Measurements from ENCODE around the gene MARK4.
"Not testable (repeated sequence)": the region's sequence is repeated elsewhere in the genome, so short reads cannot be mapped to it uniquely, and the experiment has no call there.

MARK4 gene

GRCh38 chr19:45334881-45335280 lies 83.8 kb downstream of the MARK4 start:
- DNase-seq, result not testable (repeated sequence)

DNA sequence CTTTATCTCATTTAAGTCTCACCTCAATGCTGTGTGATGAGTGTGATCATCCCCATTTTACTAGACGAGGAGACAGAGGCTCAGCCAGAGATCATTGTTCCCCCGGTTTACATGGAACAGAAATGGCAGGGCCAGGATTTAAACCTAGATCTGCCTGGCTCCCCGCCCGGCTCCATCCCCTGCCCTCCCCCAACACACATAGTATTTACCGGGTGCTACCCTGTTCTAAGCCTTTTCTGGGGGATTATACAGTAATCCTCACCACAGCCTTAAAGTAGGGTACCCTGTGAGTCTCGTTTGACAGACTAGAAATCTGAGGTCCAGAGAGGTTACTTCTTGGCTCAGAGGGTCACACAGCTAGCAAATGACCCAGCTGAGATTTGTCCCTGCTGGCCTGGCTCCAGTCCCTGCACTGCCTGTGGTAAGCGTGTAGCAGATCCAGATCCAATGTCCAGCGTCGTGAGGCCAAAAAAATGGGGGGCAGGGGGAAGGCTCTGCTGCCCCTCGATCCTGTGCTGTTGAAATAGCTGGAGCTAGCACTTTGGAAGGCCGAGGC lies 85.7 kb downstream of the MARK4 start:
- DNase-seq, result no peak

GRCh38 chr19:45339629-45340028 lies 88.6 kb downstream of the MARK4 start:
- DNase-seq, result no peak

DNA sequence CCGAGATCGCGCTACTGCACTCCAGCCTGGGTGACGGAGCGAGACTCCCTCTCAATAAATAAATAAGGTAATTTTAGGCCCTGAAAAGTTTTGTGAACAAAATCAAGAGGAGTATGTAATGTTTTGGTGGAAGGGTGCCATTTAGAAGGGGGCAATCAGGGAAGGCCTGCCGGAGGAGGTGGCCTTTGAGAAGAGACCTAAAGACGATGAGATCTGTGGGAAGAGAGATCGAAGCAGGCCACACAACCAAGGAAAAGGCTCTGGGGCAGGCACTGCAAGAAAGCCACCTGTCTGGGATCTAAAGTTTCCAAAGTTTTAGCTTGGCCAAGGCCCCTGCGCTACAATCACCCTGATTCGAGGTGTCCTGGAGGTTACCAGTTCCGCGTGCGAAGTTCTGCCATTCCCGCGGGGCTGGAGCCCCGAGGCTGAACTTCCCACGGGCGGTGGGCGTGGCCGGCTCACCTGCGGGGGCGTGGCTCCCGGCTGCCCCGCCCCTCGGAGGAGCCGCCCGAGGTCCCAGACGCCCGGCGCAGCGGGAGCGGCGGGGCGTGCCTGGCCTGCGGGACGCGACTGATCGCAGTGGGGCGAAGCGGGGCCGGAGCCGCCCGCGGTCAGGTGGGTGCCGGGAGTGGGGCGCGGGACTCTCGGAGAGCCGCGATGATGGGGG lies 89.3 kb downstream of the MARK4 start, which contains the start of gene KLC3:
KLC3 (plus strand) TSS at position 519 of the 667 bp plus-strand sequence. CDS start 4,792 bp downstream, outside the sequence.
- no peak for DNase-seq

- no peak for DNase-seq
These were observed 89.9 kb downstream of the MARK4 start for GRCh38 chr19:45340899-45341453.

GRCh38 chr19:45342911-45343310 lies 91.8 kb downstream of the MARK4 start:
- no peak for DNase-seq

DNA sequence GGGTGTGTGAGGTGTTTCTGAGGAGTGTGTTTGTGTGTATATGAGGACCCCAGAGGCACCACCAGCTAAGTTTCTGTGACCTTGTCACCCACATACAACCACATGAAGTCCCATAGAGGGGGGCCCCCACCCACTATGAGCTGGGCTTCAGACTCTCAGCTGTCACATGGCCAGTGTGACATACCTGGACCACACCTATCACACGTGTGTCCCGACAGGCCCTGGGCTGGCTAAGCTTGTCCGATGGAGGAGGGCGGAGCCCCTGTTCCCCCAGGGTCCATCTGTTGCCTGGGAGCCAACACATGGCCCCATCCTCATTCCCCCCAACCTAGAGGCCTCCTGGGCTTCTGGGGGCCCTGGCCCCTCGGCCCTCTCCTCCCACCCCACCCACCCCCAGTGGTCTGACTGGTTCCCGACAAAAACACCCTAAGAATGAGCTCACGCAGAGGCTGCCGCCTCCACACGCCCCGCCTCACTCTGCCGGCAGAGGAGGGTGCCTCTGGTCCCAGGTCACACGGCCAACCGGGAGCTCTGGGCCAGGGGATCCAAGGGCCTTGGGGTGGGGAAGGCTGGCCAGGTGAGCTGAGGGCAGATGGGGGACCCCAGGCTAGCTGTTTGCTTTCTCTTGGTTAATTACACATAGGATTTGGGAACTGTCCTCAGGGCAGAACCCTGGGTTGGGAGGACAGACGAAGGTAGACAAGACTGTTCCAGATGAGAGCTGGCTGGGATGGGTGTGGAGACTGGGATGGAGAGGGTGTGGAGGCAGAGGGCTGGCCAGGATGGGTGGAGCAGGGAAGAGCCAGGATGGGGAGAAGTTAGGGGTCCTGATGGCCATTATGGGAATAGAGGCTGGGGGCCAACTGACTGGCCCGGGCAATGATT lies 93.8 kb downstream of the MARK4 start:
- DNase-seq, result no peak

- no peak for DNase-seq
These were observed 94.4 kb downstream of the MARK4 start for GRCh38 chr19:45345506-45345860.

GRCh38 chr19:45346449-45346848 lies 95.4 kb downstream of the MARK4 start:
- DNase-seq, result no peak

DNA sequence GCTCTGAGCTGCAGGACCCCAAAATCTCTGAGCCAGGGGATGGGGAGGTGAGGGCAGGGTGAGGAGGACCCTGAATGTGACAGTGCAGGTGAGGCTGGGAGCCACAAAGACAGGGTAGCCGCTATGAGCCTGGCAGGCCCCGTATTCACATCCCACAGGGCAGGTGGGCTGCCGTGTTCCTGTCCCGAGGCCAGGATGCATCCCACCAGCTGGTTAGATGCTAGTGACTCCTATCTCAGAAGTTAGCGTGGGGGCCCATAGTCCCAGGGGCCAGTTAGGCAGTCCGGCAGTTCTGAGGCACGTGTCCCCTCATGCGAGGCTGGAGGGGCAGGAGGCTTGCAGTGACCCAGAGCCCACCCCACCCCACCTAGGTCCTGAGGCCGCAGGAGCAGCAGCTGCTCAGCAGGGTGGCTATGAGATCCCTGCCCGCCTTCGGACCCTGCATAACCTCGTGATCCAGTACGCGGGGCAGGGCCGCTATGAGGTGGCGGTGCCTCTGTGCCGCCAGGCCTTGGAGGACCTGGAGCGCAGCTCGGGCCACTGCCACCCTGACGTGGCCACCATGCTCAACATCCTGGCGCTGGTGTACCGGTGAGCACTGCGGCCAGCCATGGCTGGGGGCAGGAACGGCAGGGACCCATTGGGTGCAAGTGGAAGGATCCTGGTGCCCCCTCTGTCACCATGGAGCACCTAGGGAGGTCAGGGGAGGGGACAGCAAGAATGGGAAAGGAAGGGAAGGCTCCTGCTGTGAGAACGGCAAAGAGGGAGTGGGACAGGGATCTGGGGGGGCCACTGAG lies 96.7 kb downstream of the MARK4 start:
- no peak for DNase-seq

GRCh38 chr19:45348367-45349125 lies 97.5 kb downstream of the MARK4 start:
- no peak for DNase-seq

DNA sequence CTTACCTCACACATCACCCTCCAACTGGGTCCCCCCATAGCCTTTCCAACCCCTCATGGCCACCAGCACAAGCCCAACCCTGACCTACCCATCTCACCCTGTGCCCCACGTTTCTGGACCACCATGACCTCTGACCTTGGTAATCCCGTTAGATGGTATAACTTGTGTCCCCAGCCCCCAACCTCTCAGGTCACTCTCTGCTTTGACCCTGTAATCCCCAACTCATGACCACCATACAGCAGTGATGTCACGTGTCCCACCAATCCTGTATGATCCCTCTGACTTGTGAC lies 98.0 kb downstream of the MARK4 start:
- DNase-seq, result no peak

DNA sequence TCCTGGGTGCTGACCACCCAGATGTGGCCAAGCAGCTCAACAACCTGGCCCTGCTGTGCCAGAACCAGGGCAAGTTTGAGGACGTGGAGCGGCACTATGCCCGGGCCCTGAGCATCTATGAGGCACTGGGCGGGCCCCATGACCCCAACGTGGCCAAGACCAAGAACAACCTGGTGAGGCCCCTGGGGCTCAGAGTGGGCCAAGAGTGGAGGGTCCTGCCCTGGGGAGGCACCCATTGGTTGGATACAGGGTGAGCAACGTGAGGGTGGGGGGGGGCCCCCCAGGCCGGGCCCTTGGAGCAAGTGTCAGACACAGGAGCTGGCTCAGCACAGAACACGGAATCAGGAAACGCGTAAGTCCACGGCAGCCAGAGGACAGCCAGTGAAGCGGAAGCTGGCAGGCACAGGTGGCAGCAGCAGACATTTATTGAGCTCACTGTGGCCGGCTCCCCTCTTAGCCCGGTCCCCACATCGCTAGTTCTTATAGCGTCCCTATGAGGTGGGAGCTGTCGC lies 98.4 kb downstream of the MARK4 start:
- no peak for DNase-seq

DNA sequence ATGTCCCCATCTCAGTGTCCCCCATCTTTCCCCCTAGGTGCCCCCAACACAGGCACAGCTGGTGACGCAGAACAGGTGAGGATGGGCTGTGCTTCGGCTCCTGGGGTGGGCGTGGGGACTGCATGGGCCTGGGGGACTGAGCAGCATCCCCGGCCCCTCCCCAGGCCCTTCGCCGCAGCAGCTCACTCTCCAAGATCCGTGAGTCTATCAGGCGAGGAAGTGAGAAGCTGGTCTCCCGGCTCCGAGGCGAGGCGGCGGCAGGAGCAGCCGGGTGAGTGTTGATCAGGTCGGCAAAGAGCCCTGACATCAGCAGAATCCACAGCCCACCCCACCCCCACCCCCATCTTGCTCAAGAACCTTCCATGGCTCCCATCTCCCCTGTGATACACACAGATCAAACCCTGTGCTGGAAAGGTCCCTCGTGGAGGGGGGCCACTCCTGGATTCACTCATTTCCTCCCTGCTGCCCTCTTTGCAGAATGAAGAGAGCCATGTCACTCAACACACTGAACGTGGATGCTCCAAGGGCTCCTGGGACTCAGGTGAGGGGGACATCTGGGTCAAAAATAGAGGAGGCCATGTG lies 99.5 kb downstream of the MARK4 start:
- DNase-seq, result no peak

- DNase-seq, result no peak
These were observed 100.4 kb downstream of the MARK4 start for GRCh38 chr19:45351401-45351952.

- DNase-seq, result no peak
These were observed 101.0 kb downstream of the MARK4 start for GRCh38 chr19:45352062-45352461.

GRCh38 chr19:45352471-45352870 lies 101.4 kb downstream of the MARK4 start:
- DNase-seq, result no peak

GRCh38 chr19:45352914-45353796 lies 102.1 kb downstream of the MARK4 start:
- no peak for DNase-seq

Data from amygdala (tissue), 56 donors.